ENCODE measurements around the gene DCTN3.
"Not testable (repeated sequence)": the region's sequence is repeated elsewhere in the genome, so short reads cannot be mapped to it uniquely, and the experiment has no call there.

DNA sequence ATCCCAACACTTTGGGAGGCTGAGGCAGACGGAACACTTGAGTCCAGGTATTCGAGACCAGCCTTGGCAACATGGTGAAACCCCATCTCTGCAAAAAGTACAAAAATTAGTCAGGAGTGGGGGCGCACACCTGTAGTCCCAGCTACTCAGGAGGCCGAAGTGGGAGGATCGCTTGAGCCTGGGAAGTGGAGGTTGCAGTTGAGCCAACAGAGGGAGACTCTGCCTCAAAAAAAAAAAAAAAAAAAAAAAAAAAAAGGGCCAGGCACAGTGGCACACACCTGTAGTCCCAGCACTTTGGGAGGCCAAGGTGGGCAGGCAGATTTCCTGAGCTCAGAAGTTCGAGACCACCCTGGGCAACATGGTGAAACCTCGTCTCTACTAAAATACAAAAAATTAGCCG, 19.0 kb upstream of the DCTN3 start:
- TF ChIP-seq, protein P1, sequence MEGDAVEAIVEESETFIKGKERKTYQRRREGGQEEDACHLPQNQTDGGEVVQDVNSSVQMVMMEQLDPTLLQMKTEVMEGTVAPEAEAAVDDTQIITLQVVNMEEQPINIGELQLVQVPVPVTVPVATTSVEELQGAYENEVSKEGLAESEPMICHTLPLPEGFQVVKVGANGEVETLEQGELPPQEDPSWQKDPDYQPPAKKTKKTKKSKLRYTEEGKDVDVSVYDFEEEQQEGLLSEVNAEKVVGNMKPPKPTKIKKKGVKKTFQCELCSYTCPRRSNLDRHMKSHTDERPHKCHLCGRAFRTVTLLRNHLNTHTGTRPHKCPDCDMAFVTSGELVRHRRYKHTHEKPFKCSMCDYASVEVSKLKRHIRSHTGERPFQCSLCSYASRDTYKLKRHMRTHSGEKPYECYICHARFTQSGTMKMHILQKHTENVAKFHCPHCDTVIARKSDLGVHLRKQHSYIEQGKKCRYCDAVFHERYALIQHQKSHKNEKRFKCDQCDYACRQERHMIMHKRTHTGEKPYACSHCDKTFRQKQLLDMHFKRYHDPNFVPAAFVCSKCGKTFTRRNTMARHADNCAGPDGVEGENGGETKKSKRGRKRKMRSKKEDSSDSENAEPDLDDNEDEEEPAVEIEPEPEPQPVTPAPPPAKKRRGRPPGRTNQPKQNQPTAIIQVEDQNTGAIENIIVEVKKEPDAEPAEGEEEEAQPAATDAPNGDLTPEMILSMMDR (IDR thresholded peaks at IDR 0.05) = not testable (repeated sequence)
- not testable (repeated sequence) for TF ChIP-seq TCF7 (CRISPR knock-in tag; IDR thresholded peaks at IDR 0.05; ENCODE audit: low read depth); NFYB (CRISPR knock-in tag; conservative IDR thresholded peaks at IDR 0.05; ENCODE audit: low read depth); GABPB1 (CRISPR knock-in tag; IDR thresholded peaks at IDR 0.05); CBFB (CRISPR knock-in tag; IDR thresholded peaks at IDR 0.05; ENCODE audit: low read depth); JUN (CRISPR knock-in tag; IDR thresholded peaks at IDR 0.05); NFATC4 (CRISPR knock-in tag; IDR thresholded peaks at IDR 0.05); TP53 (CRISPR knock-in tag; IDR thresholded peaks at IDR 0.05)
- TF ChIP-seq, protein P2, sequence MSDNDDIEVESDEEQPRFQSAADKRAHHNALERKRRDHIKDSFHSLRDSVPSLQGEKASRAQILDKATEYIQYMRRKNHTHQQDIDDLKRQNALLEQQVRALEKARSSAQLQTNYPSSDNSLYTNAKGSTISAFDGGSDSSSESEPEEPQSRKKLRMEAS (CRISPR knock-in tag; IDR thresholded peaks at IDR 0.05) = not testable (repeated sequence)
- TF ChIP-seq, protein P3, sequence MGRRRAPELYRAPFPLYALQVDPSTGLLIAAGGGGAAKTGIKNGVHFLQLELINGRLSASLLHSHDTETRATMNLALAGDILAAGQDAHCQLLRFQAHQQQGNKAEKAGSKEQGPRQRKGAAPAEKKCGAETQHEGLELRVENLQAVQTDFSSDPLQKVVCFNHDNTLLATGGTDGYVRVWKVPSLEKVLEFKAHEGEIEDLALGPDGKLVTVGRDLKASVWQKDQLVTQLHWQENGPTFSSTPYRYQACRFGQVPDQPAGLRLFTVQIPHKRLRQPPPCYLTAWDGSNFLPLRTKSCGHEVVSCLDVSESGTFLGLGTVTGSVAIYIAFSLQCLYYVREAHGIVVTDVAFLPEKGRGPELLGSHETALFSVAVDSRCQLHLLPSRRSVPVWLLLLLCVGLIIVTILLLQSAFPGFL (CRISPR knock-in tag; IDR thresholded peaks at IDR 0.05; ENCODE audit: borderline replicate concordance) = not testable (repeated sequence)
- TF ChIP-seq, protein P4, sequence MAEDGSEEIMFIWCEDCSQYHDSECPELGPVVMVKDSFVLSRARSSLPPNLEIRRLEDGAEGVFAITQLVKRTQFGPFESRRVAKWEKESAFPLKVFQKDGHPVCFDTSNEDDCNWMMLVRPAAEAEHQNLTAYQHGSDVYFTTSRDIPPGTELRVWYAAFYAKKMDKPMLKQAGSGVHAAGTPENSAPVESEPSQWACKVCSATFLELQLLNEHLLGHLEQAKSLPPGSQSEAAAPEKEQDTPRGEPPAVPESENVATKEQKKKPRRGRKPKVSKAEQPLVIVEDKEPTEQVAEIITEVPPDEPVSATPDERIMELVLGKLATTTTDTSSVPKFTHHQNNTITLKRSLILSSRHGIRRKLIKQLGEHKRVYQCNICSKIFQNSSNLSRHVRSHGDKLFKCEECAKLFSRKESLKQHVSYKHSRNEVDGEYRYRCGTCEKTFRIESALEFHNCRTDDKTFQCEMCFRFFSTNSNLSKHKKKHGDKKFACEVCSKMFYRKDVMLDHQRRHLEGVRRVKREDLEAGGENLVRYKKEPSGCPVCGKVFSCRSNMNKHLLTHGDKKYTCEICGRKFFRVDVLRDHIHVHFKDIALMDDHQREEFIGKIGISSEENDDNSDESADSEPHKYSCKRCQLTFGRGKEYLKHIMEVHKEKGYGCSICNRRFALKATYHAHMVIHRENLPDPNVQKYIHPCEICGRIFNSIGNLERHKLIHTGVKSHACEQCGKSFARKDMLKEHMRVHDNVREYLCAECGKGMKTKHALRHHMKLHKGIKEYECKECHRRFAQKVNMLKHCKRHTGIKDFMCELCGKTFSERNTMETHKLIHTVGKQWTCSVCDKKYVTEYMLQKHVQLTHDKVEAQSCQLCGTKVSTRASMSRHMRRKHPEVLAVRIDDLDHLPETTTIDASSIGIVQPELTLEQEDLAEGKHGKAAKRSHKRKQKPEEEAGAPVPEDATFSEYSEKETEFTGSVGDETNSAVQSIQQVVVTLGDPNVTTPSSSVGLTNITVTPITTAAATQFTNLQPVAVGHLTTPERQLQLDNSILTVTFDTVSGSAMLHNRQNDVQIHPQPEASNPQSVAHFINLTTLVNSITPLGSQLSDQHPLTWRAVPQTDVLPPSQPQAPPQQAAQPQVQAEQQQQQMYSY (CRISPR knock-in tag; IDR thresholded peaks at IDR 0.05) = not testable (repeated sequence)
- TF ChIP-seq, protein P5, sequence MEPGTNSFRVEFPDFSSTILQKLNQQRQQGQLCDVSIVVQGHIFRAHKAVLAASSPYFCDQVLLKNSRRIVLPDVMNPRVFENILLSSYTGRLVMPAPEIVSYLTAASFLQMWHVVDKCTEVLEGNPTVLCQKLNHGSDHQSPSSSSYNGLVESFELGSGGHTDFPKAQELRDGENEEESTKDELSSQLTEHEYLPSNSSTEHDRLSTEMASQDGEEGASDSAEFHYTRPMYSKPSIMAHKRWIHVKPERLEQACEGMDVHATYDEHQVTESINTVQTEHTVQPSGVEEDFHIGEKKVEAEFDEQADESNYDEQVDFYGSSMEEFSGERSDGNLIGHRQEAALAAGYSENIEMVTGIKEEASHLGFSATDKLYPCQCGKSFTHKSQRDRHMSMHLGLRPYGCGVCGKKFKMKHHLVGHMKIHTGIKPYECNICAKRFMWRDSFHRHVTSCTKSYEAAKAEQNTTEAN (CRISPR knock-in tag; IDR thresholded peaks at IDR 0.05) = not testable (repeated sequence)
